Fibroblast of lung (primary cell): ENCODE results near the gene UCP3. TPM values are rescaled to one million over a fixed set of nuclear protein-coding genes. Genes with fewer than 3 reads are reported as not detected.

Experiments
- DNase-seq, 2 donors: peaks; one replicate each; pipeline versions ENCODE4 v3.0.0 to v3.0.0-alpha.2; 2010; ENCODE audit warnings: low read depth in 2 of 2
- H2AFZ ChIP-seq: 2 replicates; pipeline ENCODE4 v1.5.1; 2012; ENCODE audit warnings: low read length, control low read depth, inconsistent platforms
- H3K27ac ChIP-seq: 2 replicates; pipeline ENCODE4 v1.5.1; 2011; ENCODE audit warnings: low read length, control low read depth; ENCODE audit not compliant: insufficient read depth
- H3K27me3 ChIP-seq: 2 replicates; pipeline ENCODE4 v1.5.1; 2011; ENCODE audit warnings: mild to moderate bottlenecking, low read length; ENCODE audit not compliant: control insufficient read depth, insufficient read depth
- H3K36me3 ChIP-seq: 2 replicates; pipeline ENCODE4 v1.5.1; 2011; ENCODE audit warnings: low read length; ENCODE audit not compliant: control insufficient read depth, insufficient read depth
- H3K4me1 ChIP-seq: 2 replicates; pipeline ENCODE4 v1.5.1; 2011; ENCODE audit warnings: low read length; ENCODE audit not compliant: control insufficient read depth, insufficient read depth; ENCODE audit errors: extremely low read depth
- H3K4me2 ChIP-seq: 2 replicates; pipeline ENCODE4 v1.5.1; 2011; ENCODE audit warnings: low read length, control low read depth; ENCODE audit not compliant: insufficient read depth; ENCODE audit errors: extremely low read depth
- H3K4me3 ChIP-seq, 4 experiments: fragments of 200-600 bp in 1 of 4; sonication (generic) in 1 of 4; replicated peaks in 1 of 4; 2 replicates each; pipeline ENCODE4 v1.5.1; 2011 to 2016; ENCODE audit warnings: low read length in 4 of 4, low read depth in 3 of 4, mild to moderate bottlenecking in 3 of 4, control low read depth in 2 of 4, inconsistent platforms in 1 of 4, mixed read lengths in 1 of 4; ENCODE audit not compliant: insufficient read depth in 1 of 4; ENCODE audit errors: control extremely low read depth in 1 of 4
- H3K79me2 ChIP-seq: 2 replicates; pipeline ENCODE4 v1.5.1; 2012; ENCODE audit warnings: mild to moderate bottlenecking, low read length, inconsistent platforms; ENCODE audit not compliant: control insufficient read depth, insufficient read depth
- H3K9ac ChIP-seq: 2 replicates; pipeline ENCODE4 v1.5.1; 2011; ENCODE audit warnings: mild to moderate bottlenecking, low read length, control low read depth; ENCODE audit not compliant: insufficient read depth
- H3K9me3 ChIP-seq: 2 replicates; pipeline ENCODE4 v1.5.1; 2012; ENCODE audit warnings: low read depth, low read length; ENCODE audit not compliant: control insufficient read depth, insufficient read depth
- H4K20me1 ChIP-seq: 2 replicates; pipeline ENCODE4 v1.5.1; 2011; ENCODE audit warnings: low read length; ENCODE audit not compliant: control insufficient read depth, insufficient read depth; ENCODE audit errors: extremely low read depth
- EZH2 ChIP-seq: IDR thresholded peaks from 2 replicates; pipeline ENCODE4 v1.5.1; 2012; ENCODE audit warnings: low read length, control low read depth, mild to moderate bottlenecking; ENCODE audit errors: missing control alignments
- polyA plus RNA-seq, 2 donors: library from polyadenylated mRNA; depleted of rRNA in 1 of 2; stranded (reverse) in 1 of 2; unstranded in 1 of 2; fragments of >200 nt; gene quantifications; 2 replicates each; pipeline ENCODE4 v1.2.1, GENCODE V29; 2011 to 2012; ENCODE audit warnings: missing spikeins in 1 of 2
- total RNA-seq: library from RNA; depleted of rRNA; stranded (reverse); fragments of >200 nt; gene quantifications from 2 replicates; pipeline ENCODE4 v1.2.1, GENCODE V29; 2014
- TF ChIP-seq, protein P1 (sequence below), 2 donors: IDR thresholded peaks in 1 of 2; conservative IDR thresholded peaks in 1 of 2; 1 replicate in 1 of 2; 2 replicates in 1 of 2; pipeline ENCODE4 v1.5.1; 2011 to 2012; ENCODE audit warnings: low read length in 2 of 2, control low read depth in 1 of 2, inconsistent platforms in 1 of 2, low read depth in 1 of 2, mild to moderate bottlenecking in 1 of 2

Gene UCP3
- total and polyA plus RNA-seq, 2 donors (not counting 1 experiment from before 2014, with no cell fraction given): 0.18 to 0.33 TPM

DNA sequence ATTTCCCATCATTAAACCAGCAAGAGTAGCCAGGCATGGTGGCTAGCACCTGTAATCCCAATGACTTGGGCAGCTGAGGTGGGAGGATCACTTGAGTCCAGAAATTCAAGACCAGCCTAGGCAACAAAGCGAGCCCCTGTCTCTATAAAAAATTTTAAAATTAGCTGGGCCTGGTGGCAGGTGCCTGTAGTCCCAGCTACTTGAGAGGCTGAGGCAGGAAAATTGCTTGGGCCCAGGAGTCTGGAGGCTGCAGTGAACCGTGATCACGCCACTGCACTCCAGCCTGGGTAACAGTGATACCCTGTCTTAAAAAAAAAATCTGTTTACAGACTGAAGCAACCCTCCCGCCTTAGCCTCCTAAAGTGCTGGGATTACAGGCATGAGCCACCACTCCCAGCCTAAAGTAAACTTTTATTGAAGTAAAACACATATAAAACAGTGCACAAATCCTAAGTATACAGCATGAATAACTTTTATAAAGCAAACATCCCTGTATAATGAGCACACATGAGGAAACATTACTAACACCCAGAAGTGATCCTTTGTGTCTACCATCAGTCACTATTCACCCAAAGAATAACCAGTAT, 12.6 kb downstream of the UCP3 start:
- Histone ChIP-seq H3K36me3 (no peaks in the 10 kb centered on the region), H3K79me2 (no peaks in the 10 kb centered on the region), H4K20me1 (no peaks in the 10 kb centered on the region), H3K27ac (no peak overlapping the region), H2AFZ (no peak overlapping the region), H3K4me3 (no peak overlapping the region), H3K4me1 (no peaks in the 10 kb centered on the region), H3K27me3 (no peaks in the 10 kb centered on the region), H3K9me3 (no peaks in the 10 kb centered on the region), H3K9ac (no peak overlapping the region), H3K4me2 (no peak overlapping the region)
- DNase-seq: no peak
- no peak for TF ChIP-seq EZH2

DNA sequence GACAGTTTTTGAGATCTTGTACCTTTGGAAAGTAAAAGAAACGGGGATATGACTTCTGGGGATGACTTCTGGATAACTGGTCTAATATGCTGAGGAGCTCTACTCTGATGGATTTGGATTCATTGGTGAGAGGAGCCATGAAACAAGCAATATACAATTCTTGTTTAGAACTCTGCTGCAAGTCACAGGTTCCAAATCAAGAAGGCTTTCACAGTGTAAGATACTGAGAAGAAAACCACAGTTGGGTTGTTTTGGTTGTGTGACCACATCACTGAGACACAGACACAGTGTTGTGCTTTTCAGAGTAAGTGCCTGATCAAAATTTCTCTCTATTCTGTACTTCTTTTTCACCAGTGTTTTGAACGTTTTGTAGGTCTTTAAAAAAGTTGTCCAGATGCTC, 13.2 kb downstream of the UCP3 start:
- TF ChIP-seq, protein P1, sequence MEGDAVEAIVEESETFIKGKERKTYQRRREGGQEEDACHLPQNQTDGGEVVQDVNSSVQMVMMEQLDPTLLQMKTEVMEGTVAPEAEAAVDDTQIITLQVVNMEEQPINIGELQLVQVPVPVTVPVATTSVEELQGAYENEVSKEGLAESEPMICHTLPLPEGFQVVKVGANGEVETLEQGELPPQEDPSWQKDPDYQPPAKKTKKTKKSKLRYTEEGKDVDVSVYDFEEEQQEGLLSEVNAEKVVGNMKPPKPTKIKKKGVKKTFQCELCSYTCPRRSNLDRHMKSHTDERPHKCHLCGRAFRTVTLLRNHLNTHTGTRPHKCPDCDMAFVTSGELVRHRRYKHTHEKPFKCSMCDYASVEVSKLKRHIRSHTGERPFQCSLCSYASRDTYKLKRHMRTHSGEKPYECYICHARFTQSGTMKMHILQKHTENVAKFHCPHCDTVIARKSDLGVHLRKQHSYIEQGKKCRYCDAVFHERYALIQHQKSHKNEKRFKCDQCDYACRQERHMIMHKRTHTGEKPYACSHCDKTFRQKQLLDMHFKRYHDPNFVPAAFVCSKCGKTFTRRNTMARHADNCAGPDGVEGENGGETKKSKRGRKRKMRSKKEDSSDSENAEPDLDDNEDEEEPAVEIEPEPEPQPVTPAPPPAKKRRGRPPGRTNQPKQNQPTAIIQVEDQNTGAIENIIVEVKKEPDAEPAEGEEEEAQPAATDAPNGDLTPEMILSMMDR (conservative IDR thresholded peaks at IDR 0.05 in 1 of 2, IDR thresholded peaks at IDR 0.05 in 1 of 2; ENCODE audit: low read depth in 1 of 2, low read length in 2 of 2): no peak
- no peak for TF ChIP-seq EZH2

DNA sequence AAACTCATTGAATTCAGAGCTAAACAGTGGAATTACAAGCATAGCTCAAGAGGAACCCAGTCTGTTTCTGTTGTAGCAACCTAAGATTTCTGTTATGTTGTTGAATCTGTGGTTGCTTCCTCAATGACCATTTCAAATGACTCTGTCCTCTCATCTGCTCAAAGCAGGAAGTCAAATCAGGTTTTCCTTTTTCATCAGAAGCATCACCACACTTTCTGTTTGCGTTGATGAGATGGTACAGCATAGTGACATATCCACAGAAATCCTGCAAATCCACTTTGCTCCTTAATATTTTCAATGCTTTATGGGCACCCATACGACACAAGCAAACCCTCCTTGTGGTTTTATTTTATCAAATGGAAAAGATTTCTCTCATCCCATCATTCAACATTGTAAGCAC, 13.6 kb downstream of the UCP3 start:
- Histone ChIP-seq H3K27ac (no peak overlapping the region), H3K4me2 (no peak overlapping the region), H2AFZ (no peak overlapping the region), H3K9me3 (no peaks in the 10 kb centered on the region), H3K9ac (no peak overlapping the region), H3K4me3 (no peak overlapping the region), H3K36me3 (no peaks in the 10 kb centered on the region), H3K27me3 (no peaks in the 10 kb centered on the region), H3K79me2 (no peaks in the 10 kb centered on the region), H4K20me1 (no peaks in the 10 kb centered on the region), H3K4me1 (no peaks in the 10 kb centered on the region)
- TF ChIP-seq EZH2: no peak
- TF ChIP-seq, protein P1 (conservative IDR thresholded peaks at IDR 0.05 in 1 of 2, IDR thresholded peaks at IDR 0.05 in 1 of 2; ENCODE audit: low read depth in 1 of 2, low read length in 2 of 2): no peak
- no peak for DNase-seq

More for the DNA sequence above, 13.2 kb downstream of the UCP3 start:
- H3K4me2 ChIP-seq: no peak overlapping the region
- H2AFZ ChIP-seq: no peak overlapping the region
- no peaks in the 10 kb centered on the region for H3K4me1 ChIP-seq
- H3K4me3 ChIP-seq: no peak overlapping the region
- no peak for DNase-seq
- no peaks in the 10 kb centered on the region for H3K79me2 ChIP-seq
- H4K20me1 ChIP-seq: no peaks in the 10 kb centered on the region
- H3K9me3 ChIP-seq: no peaks in the 10 kb centered on the region
- no peaks in the 10 kb centered on the region for H3K27me3 ChIP-seq
- H3K9ac ChIP-seq: no peak overlapping the region
- H3K36me3 ChIP-seq: no peaks in the 10 kb centered on the region
- H3K27ac ChIP-seq: no peak overlapping the region
